C1 segment of cervical spinal cord (tissue), 14 donors: ENCODE measurements around the gene EHMT1.

Experiments
- DNase-seq, 14 donors: peaks; one replicate each; lab custom pipeline; 2025; lab: John Stamatoyannopoulos, UW

EHMT1 gene

GRCh38 chr9:137618105-137619067, at the start of gene EHMT1:
Gene EHMT1 (plus strand): TSS chr9:137619005. CDS start chr9:137619029, 24 bp downstream.
- DNase-seq, result peak in 12 of 14 donors; percentile 75 to 94 (median 83)

GRCh38 chr9:137569609-137570203, 49.1 kb upstream of the EHMT1 start:
- DNase-seq, result no peak

- DNase-seq, result no peak
These were observed 48.2 kb upstream of the EHMT1 start for GRCh38 chr9:137570566-137570965.

GRCh38 chr9:137574192-137574591, 44.6 kb upstream of the EHMT1 start:
- DNase-seq, result no peak

GRCh38 chr9:137575364-137575715, 43.5 kb upstream of the EHMT1 start:
- peak in 3 of 14 donors; percentile 7 to 34 (median 8) for DNase-seq

- no peak for DNase-seq
These were observed 42.9 kb upstream of the EHMT1 start for GRCh38 chr9:137575716-137576411.

- DNase-seq, result peak; percentile 33 to 96 (median 88)
These were observed 40.1 kb upstream of the EHMT1 start, which contains the start of gene DPH7 for GRCh38 chr9:137578518-137579258. Gene DPH7 (minus strand): TSS chr9:137578925. CDS start chr9:137578777, 148 bp downstream.

- no peak for DNase-seq
These were observed 39.6 kb upstream of the EHMT1 start for GRCh38 chr9:137579259-137579604.

GRCh38 chr9:137580209-137580953, 38.4 kb upstream of the EHMT1 start:
- DNase-seq, result peak in 1 of 14 donors; percentile 12

- no peak for DNase-seq
These were observed 37.9 kb upstream of the EHMT1 start for GRCh38 chr9:137580954-137581322.

- DNase-seq, result no peak
These were observed 37.2 kb upstream of the EHMT1 start for GRCh38 chr9:137581361-137582285.

- DNase-seq, result no peak
These were observed 36.4 kb upstream of the EHMT1 start for GRCh38 chr9:137582286-137582860.

- DNase-seq, result no peak
These were observed 35.5 kb upstream of the EHMT1 start for GRCh38 chr9:137583347-137583746.

- no peak for DNase-seq
These were observed 34.8 kb upstream of the EHMT1 start for GRCh38 chr9:137583957-137584356.

GRCh38 chr9:137586854-137587253, 32.0 kb upstream of the EHMT1 start:
- no peak for DNase-seq

- no peak for DNase-seq
These were observed 30.5 kb upstream of the EHMT1 start for GRCh38 chr9:137588311-137588710.

- no peak for DNase-seq
These were observed 29.9 kb upstream of the EHMT1 start for GRCh38 chr9:137588891-137589290.

GRCh38 chr9:137589441-137590122, 29.2 kb upstream of the EHMT1 start:
- DNase-seq, result no peak

GRCh38 chr9:137590123-137590468, 28.7 kb upstream of the EHMT1 start:
- no peak for DNase-seq
